Jurkat, Clone E6-1 (cell line): ENCODE results near the gene IFIT3.

ENCODE experiments used
- DNase-seq: peaks from one replicate; pipeline ENCODE4 v3.0.0-alpha.2; 2011; ENCODE audit warnings: low read depth, low spot score
- H3K4me3 ChIP-seq: 2 replicates; pipeline ENCODE4 v1.5.1; 2011; ENCODE audit warnings: mild to moderate bottlenecking, low read length, control low read depth, moderate library complexity

IFIT3 gene

GRCh38 chr10:89377705-89378637 is 50.2 kb downstream of the IFIT3 start, which contains the start of gene IFIT1B:
IFIT1B (plus strand) TSS chr10:89378056; CDS start chr10:89378136, 80 bp downstream.
- H3K4me3 ChIP-seq: no peak within 1 kb of the TSS
- DNase-seq: no peak

GRCh38 chr10:89379103-89379502 is 51.3 kb downstream of the IFIT3 start:
- no peak overlapping the region for H3K4me3 ChIP-seq
- no peak for DNase-seq

GRCh38 chr10:89382757-89383156 is 55.0 kb downstream of the IFIT3 start:
- no peak overlapping the region for H3K4me3 ChIP-seq
- DNase-seq: no peak

- no peak for DNase-seq
- no peak overlapping the region for H3K4me3 ChIP-seq
Measured at GRCh38 chr10:89384474-89385340, 56.9 kb downstream of the IFIT3 start.

GRCh38 chr10:89388806-89389205 is 61.0 kb downstream of the IFIT3 start:
- no peak for DNase-seq

GRCh38 chr10:89389254-89389653 is 61.5 kb downstream of the IFIT3 start:
- no peak overlapping the region for H3K4me3 ChIP-seq
- no peak for DNase-seq

More at GRCh38 chr10:89388806-89389205, 61.0 kb downstream of the IFIT3 start:
- H3K4me3 ChIP-seq: no peak overlapping the region
